Nephron progenitor cell (in vitro differentiated cells): Measurements from ENCODE around the gene CRACDL.
A peak's percentile ranks its signal among the peaks of the same experiment; 100 is the strongest.

Source experiments
- DNase-seq: peaks from one replicate; pipeline ENCODE4 v3.0.0; 2021
- H3K27ac Mint-ChIP-seq: 2 replicates; pipeline ENCODE4 v1.8.0; 2021; ENCODE audit warnings: mild to moderate bottlenecking, moderate library complexity, mixed read lengths
- H3K27me3 Mint-ChIP-seq: 2 replicates; pipeline ENCODE4 v1.8.0; 2021; ENCODE audit warnings: mild to moderate bottlenecking, low read depth, mixed read lengths; ENCODE audit not compliant: poor library complexity
- H3K36me3 Mint-ChIP-seq: 2 replicates; pipeline ENCODE4 v1.8.0; 2021; ENCODE audit warnings: low read depth, mixed read lengths
- H3K4me1 Mint-ChIP-seq: 2 replicates; pipeline ENCODE4 v1.8.0; 2021; ENCODE audit warnings: mixed read lengths
- H3K4me3 Mint-ChIP-seq: 2 replicates; pipeline ENCODE4 v1.8.0; 2021; ENCODE audit warnings: mild to moderate bottlenecking, moderate library complexity, mixed read lengths
- H3K9me3 Mint-ChIP-seq: 2 replicates; pipeline ENCODE4 v1.8.0; 2021; ENCODE audit warnings: mild to moderate bottlenecking, moderate library complexity, mixed read lengths
- TF ChIP-seq, protein P1 (sequence below): fragments of 200-600 bp; sonication (generic); IDR thresholded peaks from 2 replicates; pipeline ENCODE4 v1.5.0; 2021; ENCODE audit warnings: antibody characterized with exemption

The CRACDL gene

DNA sequence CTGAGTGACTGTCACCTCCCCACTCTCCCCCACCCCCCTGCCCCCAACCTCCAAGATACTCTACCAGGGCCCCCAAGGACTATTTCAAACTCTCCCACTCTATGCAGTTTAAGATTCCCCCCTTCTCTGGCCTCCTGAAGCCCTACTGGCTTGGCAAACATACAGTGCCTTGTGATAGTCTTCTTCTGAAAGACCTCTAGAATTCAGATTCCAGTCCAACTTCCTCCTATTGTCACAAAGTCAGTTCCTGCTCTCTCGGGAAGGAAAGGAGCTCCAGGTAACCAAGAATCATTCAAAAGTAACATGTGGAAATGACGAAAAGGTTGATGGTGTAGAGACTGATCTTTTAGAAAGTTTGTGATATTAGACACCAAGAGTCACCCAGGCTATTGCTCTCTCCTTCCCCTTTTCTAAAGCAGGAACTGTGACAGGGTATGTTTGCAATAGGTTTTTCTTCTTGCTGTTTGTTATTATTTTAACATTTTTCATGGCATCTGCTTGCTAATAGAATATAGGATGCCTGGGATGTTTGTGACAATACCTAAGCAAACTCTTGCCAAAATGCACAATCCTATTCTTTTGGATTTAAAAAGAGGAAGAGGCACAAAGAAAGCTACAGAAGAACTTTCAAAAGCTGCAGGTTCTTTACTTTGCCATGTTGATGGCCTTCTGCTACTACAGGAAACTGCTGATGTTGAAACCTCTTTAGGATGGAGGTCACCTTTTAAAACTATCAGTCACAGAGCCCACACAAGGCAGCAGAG is 111.6 kb downstream of the CRACDL start:
- DNase-seq = no peak
- Mint-ChIP-seq H3K27me3 (peaks cover 67% of the 10 kb centered on the region), H3K4me3 (peak overlapping the region; percentile 58), H3K4me1 (peaks cover 15% of the 10 kb centered on the region), H3K9me3 (peaks cover 9% of the 10 kb centered on the region), H3K27ac (no peak overlapping the region), H3K36me3 (no peaks in the 10 kb centered on the region)
- TF ChIP-seq, protein P1, sequence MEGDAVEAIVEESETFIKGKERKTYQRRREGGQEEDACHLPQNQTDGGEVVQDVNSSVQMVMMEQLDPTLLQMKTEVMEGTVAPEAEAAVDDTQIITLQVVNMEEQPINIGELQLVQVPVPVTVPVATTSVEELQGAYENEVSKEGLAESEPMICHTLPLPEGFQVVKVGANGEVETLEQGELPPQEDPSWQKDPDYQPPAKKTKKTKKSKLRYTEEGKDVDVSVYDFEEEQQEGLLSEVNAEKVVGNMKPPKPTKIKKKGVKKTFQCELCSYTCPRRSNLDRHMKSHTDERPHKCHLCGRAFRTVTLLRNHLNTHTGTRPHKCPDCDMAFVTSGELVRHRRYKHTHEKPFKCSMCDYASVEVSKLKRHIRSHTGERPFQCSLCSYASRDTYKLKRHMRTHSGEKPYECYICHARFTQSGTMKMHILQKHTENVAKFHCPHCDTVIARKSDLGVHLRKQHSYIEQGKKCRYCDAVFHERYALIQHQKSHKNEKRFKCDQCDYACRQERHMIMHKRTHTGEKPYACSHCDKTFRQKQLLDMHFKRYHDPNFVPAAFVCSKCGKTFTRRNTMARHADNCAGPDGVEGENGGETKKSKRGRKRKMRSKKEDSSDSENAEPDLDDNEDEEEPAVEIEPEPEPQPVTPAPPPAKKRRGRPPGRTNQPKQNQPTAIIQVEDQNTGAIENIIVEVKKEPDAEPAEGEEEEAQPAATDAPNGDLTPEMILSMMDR = no peak

DNA sequence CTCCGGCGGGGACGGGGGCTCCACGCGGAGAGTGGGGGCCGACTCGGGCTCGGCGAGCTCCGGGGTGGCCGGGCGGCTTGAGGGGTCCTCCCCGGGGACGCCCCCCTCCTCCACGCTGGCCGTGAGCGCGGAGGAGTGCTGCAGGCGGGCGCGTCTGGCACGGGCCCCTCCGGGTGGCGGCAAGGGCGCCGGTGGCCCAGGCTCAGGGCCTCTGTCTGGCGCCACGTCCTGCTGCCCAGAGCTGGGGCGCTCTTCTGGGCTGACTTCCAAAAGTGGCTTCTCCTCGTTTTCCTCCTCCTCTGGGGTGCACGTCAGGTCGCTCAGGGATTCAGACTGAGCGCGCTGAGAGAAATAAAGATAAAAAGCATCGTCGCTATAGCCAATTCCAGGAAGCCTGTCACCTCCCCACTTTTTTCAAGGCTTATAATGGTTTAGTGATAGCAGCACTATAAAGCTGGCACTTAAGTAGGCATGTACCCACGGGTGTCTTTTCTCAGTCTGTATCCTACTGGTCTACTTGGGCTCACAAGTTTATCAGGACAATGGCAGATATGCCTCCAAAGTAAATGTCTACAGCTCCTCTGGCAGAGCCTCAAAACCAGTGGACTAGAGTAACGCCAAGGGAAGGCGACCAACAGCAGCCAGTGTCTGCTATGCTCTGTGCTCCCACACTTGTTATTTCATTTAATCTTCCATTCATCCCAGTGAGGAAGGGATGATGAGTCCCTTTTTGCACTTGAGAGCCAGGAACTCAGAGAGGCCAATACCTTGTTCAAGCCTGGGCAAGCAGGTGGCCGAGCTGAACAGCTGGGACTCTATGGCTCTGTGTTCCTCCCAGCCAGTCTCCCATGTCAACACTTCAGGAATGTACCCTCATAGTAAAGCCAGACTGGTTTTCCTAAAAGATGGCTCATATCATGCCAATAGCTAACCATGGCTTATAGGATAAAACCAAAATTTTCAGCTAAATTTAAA is 112.5 kb downstream of the CRACDL start:
- Mint-ChIP-seq H3K4me3 (peak overlapping the region; percentile 82), H3K9me3 (peaks cover 9% of the 10 kb centered on the region), H3K4me1 (peaks cover 15% of the 10 kb centered on the region), H3K36me3 (no peaks in the 10 kb centered on the region), H3K27ac (no peak overlapping the region), H3K27me3 (peaks cover 67% of the 10 kb centered on the region)
- TF ChIP-seq, protein P1 = no peak
- DNase-seq = peak; percentile 21

DNA sequence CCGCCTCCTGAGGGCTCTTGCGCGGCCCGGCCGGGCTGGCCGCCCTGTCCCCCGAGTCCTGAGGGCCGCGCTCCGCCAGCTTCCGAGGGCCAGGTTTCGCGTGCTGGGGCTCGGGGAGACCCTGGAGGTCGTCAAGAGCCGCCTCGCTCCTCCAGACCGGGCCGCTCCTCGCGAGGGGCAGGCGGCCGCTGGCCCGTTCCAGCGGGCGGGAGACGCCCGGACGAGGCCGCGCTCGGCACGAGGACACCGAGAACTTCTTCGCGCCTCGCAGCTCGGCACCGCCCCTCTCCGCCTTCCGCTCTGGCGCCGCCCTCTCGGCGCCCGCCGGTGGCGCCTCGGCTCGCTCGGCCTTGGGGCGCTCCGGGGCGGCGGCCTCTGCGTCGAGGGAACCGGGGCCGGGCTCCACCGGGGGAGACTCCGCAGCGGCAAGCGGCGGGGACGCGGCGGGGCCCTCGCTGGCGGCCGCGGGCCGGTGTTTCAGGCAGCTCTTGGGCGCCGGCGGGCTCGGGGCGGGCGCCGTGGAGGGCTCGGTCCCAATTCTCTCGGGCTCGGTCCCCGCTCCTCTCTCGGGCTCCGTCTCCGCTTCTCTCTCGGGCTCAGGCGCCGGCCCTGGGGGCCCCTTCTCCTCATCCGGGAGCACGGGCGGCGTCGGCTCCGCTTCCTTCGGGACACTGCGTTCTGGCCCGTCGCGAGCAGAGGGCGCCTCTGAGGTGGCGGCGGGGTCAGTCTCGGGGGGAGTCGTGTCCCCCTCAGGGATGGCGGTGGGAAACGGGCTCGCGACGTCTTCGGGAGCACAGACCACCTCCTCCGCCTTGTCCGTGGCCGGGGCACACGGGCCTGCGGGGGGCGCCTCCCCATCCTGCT is 113.5 kb downstream of the CRACDL start:
- Mint-ChIP-seq H3K9me3 (peaks cover 9% of the 10 kb centered on the region), H3K27me3 (peaks cover 61% of the 10 kb centered on the region), H3K4me3 (peak overlapping the region; percentile 63), H3K36me3 (no peaks in the 10 kb centered on the region), H3K27ac (no peak overlapping the region), H3K4me1 (peaks cover 15% of the 10 kb centered on the region)
- TF ChIP-seq, protein P1 = peak; percentile 34
- DNase-seq = peak; percentile 76

DNA sequence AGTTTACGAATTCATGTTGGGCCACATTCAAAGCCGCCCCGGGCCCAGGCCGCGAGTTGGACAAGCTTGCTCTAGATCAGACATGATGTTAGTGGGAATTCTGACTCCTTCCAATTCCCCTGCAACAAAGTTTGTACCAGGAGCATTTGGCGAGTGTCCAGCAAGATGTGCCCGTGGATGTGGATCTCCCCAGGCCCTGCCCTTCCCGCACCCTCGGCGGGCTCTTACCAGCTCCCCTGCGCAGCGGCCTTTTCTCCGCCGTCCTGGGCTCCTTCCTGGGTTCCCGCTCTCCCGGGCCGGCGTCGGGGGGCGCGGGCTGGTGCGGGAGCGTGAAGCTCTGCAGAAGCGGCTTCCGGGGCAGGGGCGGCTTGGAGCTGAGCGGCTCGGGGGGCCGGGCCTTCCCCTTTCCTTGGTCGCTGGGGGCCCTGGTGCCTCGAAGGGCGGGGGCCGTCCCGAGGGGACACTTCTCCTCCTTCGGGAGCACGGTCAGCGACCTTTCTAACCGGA is 114.3 kb downstream of the CRACDL start:
- no peak for DNase-seq
- Mint-ChIP-seq H3K4me1 (peaks cover 15% of the 10 kb centered on the region), H3K27me3 (peaks cover 54% of the 10 kb centered on the region), H3K36me3 (no peaks in the 10 kb centered on the region), H3K27ac (no peak overlapping the region), H3K4me3 (peak overlapping the region; percentile 54), H3K9me3 (peaks cover 9% of the 10 kb centered on the region)
- TF ChIP-seq, protein P1 = no peak

- Mint-ChIP-seq H3K9me3 (peaks cover 9% of the 10 kb centered on the region), H3K4me3 (no peak overlapping the region), H3K4me1 (peaks cover 4% of the 10 kb centered on the region), H3K36me3 (peaks cover 4% of the 10 kb centered on the region), H3K27me3 (peaks cover 50% of the 10 kb centered on the region), H3K27ac (no peak overlapping the region)
- DNase-seq = no peak
- TF ChIP-seq, protein P1 = no peak
These were observed 116.7 kb downstream of the CRACDL start for GRCh38 chr2:98819231-98819766.
